Astrocyte (in vitro differentiated cells and primary cell): ENCODE data around the gene CFDP1.

Experiments used
- EZH2 ChIP-seq: IDR thresholded peaks from 2 replicates; pipeline ENCODE4 v1.6.1; 2012; ENCODE audit warnings: mild to moderate bottlenecking, low read length, inconsistent platforms; ENCODE audit not compliant: insufficient read depth
- TF ChIP-seq, protein P1 (sequence below): IDR thresholded peaks from 2 replicates; pipeline ENCODE4 v1.5.1; 2011; ENCODE audit warnings: low read depth, mild to moderate bottlenecking, inconsistent platforms, low read length, moderate library complexity; ENCODE audit not compliant: insufficient read depth

DNA sequence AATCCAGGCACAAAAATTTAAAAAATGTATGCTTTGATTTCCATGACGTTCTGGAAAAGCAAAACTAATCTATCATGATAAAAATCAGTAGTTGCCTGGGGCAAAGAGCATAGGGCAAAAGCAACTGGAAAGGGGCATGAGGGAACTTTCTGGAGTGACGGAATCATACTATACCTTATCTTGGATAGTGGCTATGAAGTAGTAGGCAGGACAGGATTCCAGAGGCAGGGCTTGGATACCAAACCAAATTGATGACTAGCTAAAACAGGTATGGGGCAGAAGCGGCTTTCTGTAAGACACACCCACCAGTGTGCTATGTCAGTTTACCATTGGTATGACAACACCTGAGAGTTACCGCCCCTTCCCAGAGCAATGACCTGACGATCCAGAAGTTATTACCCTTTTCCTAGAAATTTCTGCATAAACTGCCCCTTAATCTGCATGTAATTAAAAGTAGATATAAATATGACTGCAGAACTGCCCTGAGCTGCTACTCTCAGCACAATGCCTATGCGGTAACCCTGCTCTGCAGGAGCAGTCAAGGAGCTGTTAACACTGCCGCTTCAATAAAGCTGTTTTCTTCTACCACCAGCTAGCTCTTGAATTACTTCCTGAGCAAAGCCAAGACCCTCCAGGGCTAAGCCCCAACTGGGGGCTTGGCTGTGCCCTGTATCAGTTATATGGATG lies 56.7 kb downstream of the CFDP1 start:
- TF ChIP-seq, protein P1, sequence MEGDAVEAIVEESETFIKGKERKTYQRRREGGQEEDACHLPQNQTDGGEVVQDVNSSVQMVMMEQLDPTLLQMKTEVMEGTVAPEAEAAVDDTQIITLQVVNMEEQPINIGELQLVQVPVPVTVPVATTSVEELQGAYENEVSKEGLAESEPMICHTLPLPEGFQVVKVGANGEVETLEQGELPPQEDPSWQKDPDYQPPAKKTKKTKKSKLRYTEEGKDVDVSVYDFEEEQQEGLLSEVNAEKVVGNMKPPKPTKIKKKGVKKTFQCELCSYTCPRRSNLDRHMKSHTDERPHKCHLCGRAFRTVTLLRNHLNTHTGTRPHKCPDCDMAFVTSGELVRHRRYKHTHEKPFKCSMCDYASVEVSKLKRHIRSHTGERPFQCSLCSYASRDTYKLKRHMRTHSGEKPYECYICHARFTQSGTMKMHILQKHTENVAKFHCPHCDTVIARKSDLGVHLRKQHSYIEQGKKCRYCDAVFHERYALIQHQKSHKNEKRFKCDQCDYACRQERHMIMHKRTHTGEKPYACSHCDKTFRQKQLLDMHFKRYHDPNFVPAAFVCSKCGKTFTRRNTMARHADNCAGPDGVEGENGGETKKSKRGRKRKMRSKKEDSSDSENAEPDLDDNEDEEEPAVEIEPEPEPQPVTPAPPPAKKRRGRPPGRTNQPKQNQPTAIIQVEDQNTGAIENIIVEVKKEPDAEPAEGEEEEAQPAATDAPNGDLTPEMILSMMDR: no peak
- no peak for TF ChIP-seq EZH2
